HCT116 (cell line): Measurements from ENCODE around the gene SPARCL1. TPM values are rescaled to one million over a fixed set of nuclear protein-coding genes. Genes with fewer than 3 reads are reported as not detected.

ENCODE experiments used
- ATAC-seq: fragments of 200-7000 bp; cut with Tn5 transposase; 2 replicates; pipeline ENCODE4 v1.9.1; 2020; ENCODE audit warnings: mild to moderate bottlenecking, moderate library complexity
- BruUV-seq: library from RNA; stranded (reverse); fragments of 400-500 nt; replicated peaks from 2 replicates; lab custom pipeline; 2021; lab: Mats Ljungman, UMichigan
- CTCF ChIA-PET: fragments of 300-600 bp; sonication (Branson Sonifier 250); formaldehyde crosslinking; loops from one replicate; lab custom pipeline; 2021; ENCODE audit warnings: antibody characterized with exemption; lab: Charles Lee
- POLR2A ChIA-PET: fragments of 300-600, 350-600 bp; sonication (Branson Sonifier 250); formaldehyde crosslinking; loops from one replicate; lab custom pipeline; 2021; ENCODE audit warnings: antibody characterized with exemption; lab: Charles Lee
- RAD21 ChIA-PET, 2 experiments: fragments of 300-600 bp; sonication (Branson Sonifier 250); formaldehyde crosslinking; loops; one replicate each; lab custom pipeline; 2023; ENCODE audit warnings: low total read pairs in 2 of 2; ENCODE audit not compliant: uncharacterized antibody in 2 of 2, unreplicated experiment in 2 of 2, low non-redundant PET in 1 of 2; lab: Charles Lee
- DNase-seq: peaks from one replicate; pipeline ENCODE4 v3.0.0-alpha.2; 2010; ENCODE audit warnings: low read depth, low spot score
- H2AFZ ChIP-seq: fragments of 200-600 bp; shearing (Covaris generic), sonication (generic); 2 replicates; pipeline ENCODE4 v1.6.1; 2017; ENCODE audit warnings: low read depth, mixed run types, mixed read lengths, antibody characterized with exemption, low read length; ENCODE audit not compliant: poor library complexity, severe bottlenecking
- H3K27ac ChIP-seq: 2 replicates; pipeline ENCODE4 v1.5.1; 2012; ENCODE audit warnings: low read depth, low read length
- H3K27me3 ChIP-seq: fragments of 200-600 bp; sonication (generic); 2 replicates; pipeline ENCODE4 v1.6.1; 2016; ENCODE audit warnings: mixed run types, low read length, mixed read lengths; ENCODE audit not compliant: insufficient read depth
- H3K36me3 ChIP-seq, 2 experiments: fragments of 200-500 bp in 1 of 2; fragments of 200-600 bp in 1 of 2; sonication (Bioruptor generic) in 1 of 2; sonication (generic) in 1 of 2; 2 replicates each; pipeline versions ENCODE4 v1.5.1 to v1.6.1; 2014 to 2016; ENCODE audit warnings: low read length in 2 of 2, inconsistent platforms in 1 of 2, mixed read lengths in 1 of 2, mixed run types in 1 of 2; ENCODE audit not compliant: insufficient read depth in 2 of 2, control insufficient read depth in 1 of 2
- H3K4me1 ChIP-seq, 2 experiments: fragments of 200-600 bp in 1 of 2; sonication (generic) in 1 of 2; 2 replicates each; pipeline versions ENCODE4 v1.5.1 to v1.6.1; 2012 to 2017; ENCODE audit warnings: low read length in 2 of 2, inconsistent platforms in 1 of 2, mild to moderate bottlenecking in 1 of 2, mixed read lengths in 1 of 2, mixed run types in 1 of 2, moderate library complexity in 1 of 2; ENCODE audit not compliant: insufficient read depth in 2 of 2, control insufficient read depth in 1 of 2
- H3K4me2 ChIP-seq: fragments of 200-600 bp; sonication (generic); 2 replicates; pipeline ENCODE4 v1.6.1; 2017; ENCODE audit warnings: mixed run types, low read length, mixed read lengths
- H3K4me3 ChIP-seq, 2 experiments: fragments of 200-600 bp in 1 of 2; sonication (generic) in 1 of 2; replicated peaks in 1 of 2; 2 replicates each; pipeline ENCODE4 v1.5.1; 2011 to 2016; ENCODE audit warnings: low read length in 2 of 2, control low read depth in 1 of 2, low read depth in 1 of 2, mild to moderate bottlenecking in 1 of 2, mixed read lengths in 1 of 2, mixed run types in 1 of 2
- H3K79me2 ChIP-seq: fragments of 200-600 bp; sonication (generic); 2 replicates; pipeline ENCODE4 v1.6.1; 2017; ENCODE audit warnings: mild to moderate bottlenecking, mixed run types, low read length, moderate library complexity, mixed read lengths; ENCODE audit not compliant: insufficient read depth
- H3K9ac ChIP-seq: fragments of 200-600 bp; sonication (generic); 2 replicates; pipeline ENCODE4 v1.6.1; 2016; ENCODE audit warnings: low read length, mixed read lengths
- H3K9me2 ChIP-seq: fragments of 200-600 bp; sonication (generic), shearing (Covaris generic); 2 replicates; pipeline ENCODE4 v1.6.1; 2017; ENCODE audit warnings: mixed run types, mild to moderate bottlenecking, moderate library complexity; ENCODE audit not compliant: insufficient read depth
- H3K9me3 ChIP-seq, 2 experiments: fragments of 200-500 bp in 1 of 2; fragments of 200-600 bp in 1 of 2; sonication (Bioruptor generic) in 1 of 2; sonication (generic) in 1 of 2; 2 replicates each; pipeline ENCODE4 v1.6.1; 2014 to 2017; ENCODE audit warnings: low read length in 2 of 2, mixed read lengths in 2 of 2, inconsistent platforms in 1 of 2, low read depth in 1 of 2, mild to moderate bottlenecking in 1 of 2, mixed run types in 1 of 2, moderate library complexity in 1 of 2; ENCODE audit not compliant: control insufficient read depth in 1 of 2, insufficient read depth in 1 of 2
- H4K20me1 ChIP-seq: fragments of 200-600 bp; sonication (generic), shearing (Covaris generic); 2 replicates; pipeline ENCODE4 v1.6.1; 2017; ENCODE audit warnings: mixed run types, mild to moderate bottlenecking, moderate library complexity; ENCODE audit not compliant: insufficient read depth
- CEBPB ChIP-seq: IDR thresholded peaks from 2 replicates; pipeline ENCODE4 v1.6.1; 2012; ENCODE audit warnings: low read depth
- CTCF ChIP-seq, 3 experiments: fragments of 200-600 bp in 1 of 3; sonication (generic) in 1 of 3; IDR thresholded peaks in 2 of 3; conservative IDR thresholded peaks in 1 of 3; 2 replicates each; pipeline ENCODE4 v1.5.1; 2012 to 2017; ENCODE audit warnings: low read depth in 2 of 3, low read length in 2 of 3, antibody characterized with exemption in 1 of 3, borderline replicate concordance in 1 of 3, control low read depth in 1 of 3, mild to moderate bottlenecking in 1 of 3, mixed read lengths in 1 of 3, mixed run types in 1 of 3, moderate library complexity in 1 of 3; ENCODE audit not compliant: insufficient read depth in 1 of 3
- EGR1 ChIP-seq: IDR thresholded peaks from 2 replicates; pipeline ENCODE4 v1.6.1; 2012; ENCODE audit warnings: low read depth
- ELF1 ChIP-seq: IDR thresholded peaks from 2 replicates; pipeline ENCODE4 v1.6.1; 2012; ENCODE audit warnings: low read depth, borderline replicate concordance
- EZH2 ChIP-seq: fragments of 200-600 bp; sonication (generic); IDR thresholded peaks from 2 replicates; pipeline ENCODE4 v1.6.1; 2017; ENCODE audit warnings: antibody characterized with exemption, mixed run types
- EZH2phosphoT487 ChIP-seq: fragments of 200-600 bp; IDR thresholded peaks from 2 replicates; pipeline ENCODE4 v1.6.1; 2018; ENCODE audit warnings: antibody characterized with exemption, borderline replicate concordance
- JUND ChIP-seq: IDR thresholded peaks from 2 replicates; pipeline ENCODE4 v1.6.1; 2012
- MAX ChIP-seq: IDR thresholded peaks from 2 replicates; pipeline ENCODE4 v1.6.1; 2012
- POLR2A ChIP-seq: IDR thresholded peaks from 2 replicates; pipeline ENCODE4 v1.7.0; 2011; ENCODE audit warnings: borderline replicate concordance; ENCODE audit not compliant: insufficient read depth, insufficient read length; ENCODE audit errors: extremely low read depth
- POLR2AphosphoS5 ChIP-seq: IDR thresholded peaks from 2 replicates; pipeline ENCODE4 v1.6.1; 2011; ENCODE audit warnings: mild to moderate bottlenecking, low read depth, low read length, moderate library complexity
- RAD21 ChIP-seq: IDR thresholded peaks from 2 replicates; pipeline ENCODE4 v1.6.1; 2012; ENCODE audit warnings: low read depth, mild to moderate bottlenecking
- SIN3A ChIP-seq: IDR thresholded peaks from 2 replicates; pipeline ENCODE4 v1.6.1; 2012; ENCODE audit warnings: low read depth
- SP1 ChIP-seq: IDR thresholded peaks from 2 replicates; pipeline ENCODE4 v1.6.1; 2012; ENCODE audit warnings: low read depth
- SRF ChIP-seq: IDR thresholded peaks from 2 replicates; pipeline ENCODE4 v1.6.1; 2012; ENCODE audit warnings: low read depth
- TCF7L2 ChIP-seq: IDR thresholded peaks from 2 replicates; pipeline ENCODE4 v1.7.0; 2011; ENCODE audit warnings: borderline replicate concordance, inconsistent platforms; ENCODE audit not compliant: insufficient read depth, insufficient read length; ENCODE audit errors: extremely low read depth
- YY1 ChIP-seq: IDR thresholded peaks from 2 replicates; pipeline ENCODE4 v1.6.1; 2011; ENCODE audit warnings: low read length, low read depth, moderate library complexity, mild to moderate bottlenecking; ENCODE audit not compliant: insufficient replicate concordance; ENCODE audit errors: extremely low read depth
- ZBTB33 ChIP-seq: IDR thresholded peaks from 2 replicates; pipeline ENCODE4 v1.6.1; 2011; ENCODE audit warnings: mild to moderate bottlenecking, low read length, moderate library complexity; ENCODE audit not compliant: insufficient replicate concordance; ENCODE audit errors: extremely low read depth
- ZFX ChIP-seq: fragments of 450-650 bp; IDR thresholded peaks from 2 replicates; pipeline ENCODE4 v1.6.1; 2017
- ZNF274 ChIP-seq: fragments of 200-500 bp; sonication (Bioruptor generic); IDR thresholded peaks from 2 replicates; pipeline ENCODE4 v1.6.1; 2014; ENCODE audit warnings: mild to moderate bottlenecking, low read depth, low read length, inconsistent platforms
- intact Hi-C: fragments of 100-400 bp; cut with micrococcal nuclease; formaldehyde crosslinking; loops from 2 replicates; pipeline ENCODE4 v1.10.0; 2022
- total RNA-seq: library from RNA; stranded (reverse); gene quantifications from one replicate; pipeline ENCODE4 v1.2.1, GENCODE V29; 2021; ENCODE audit not compliant: unreplicated experiment

Gene SPARCL1
- total RNA-seq, 1 experiment from 2014 or later = 0.96 TPM

GRCh38 chr4:87506974-87507701 lies 22.0 kb downstream of the SPARCL1 start:
- Histone ChIP-seq H3K9ac (no peak overlapping the region), H3K36me3 (no peaks in the 10 kb centered on the region), H3K27me3 (no peaks in the 10 kb centered on the region), H3K4me3 (no peak overlapping the region), H3K27ac (no peak overlapping the region), H4K20me1 (no peaks in the 10 kb centered on the region), H3K9me2 (no peaks in the 10 kb centered on the region), H2AFZ (no peak overlapping the region), H3K79me2 (no peaks in the 10 kb centered on the region), H3K4me1 (peaks cover 11 to 12% of the 10 kb centered on the region in 2 experiments), H3K9me3 (no peaks in the 10 kb centered on the region), H3K4me2 (no peak overlapping the region)
- intact Hi-C loops = no loop called here
- no peak for TF ChIP-seq ZNF274
- no peak for TF ChIP-seq SIN3A
- TF ChIP-seq MAX = no peak
- no peak for TF ChIP-seq ZFX
- no peak for TF ChIP-seq YY1
- no peak for TF ChIP-seq RAD21
- no peak for TF ChIP-seq CTCF (IDR thresholded peaks at IDR 0.05 in 2 of 3, conservative IDR thresholded peaks at IDR 0.05 in 1 of 3; ENCODE audit: borderline replicate concordance in 1 of 3, insufficient read depth in 1 of 3, low read depth in 2 of 3, low read length in 2 of 3)
- no peak for TF ChIP-seq ZBTB33
- TF ChIP-seq EZH2phosphoT487 = no peak
- no peak for TF ChIP-seq EZH2
- TF ChIP-seq SRF = no peak
- no peak for TF ChIP-seq JUND
- TF ChIP-seq TCF7L2 = no peak
- no peak for TF ChIP-seq SP1
- TF ChIP-seq POLR2A = no peak
- TF ChIP-seq EGR1 = no peak
- TF ChIP-seq ELF1 = no peak
- no peak for TF ChIP-seq POLR2AphosphoS5
- TF ChIP-seq CEBPB = no peak
- ChIA-PET POLR2A (no interaction called here), CTCF (no interaction called here), RAD21 (no interaction called here)
- DNase-seq (no peak), ATAC-seq (no peak)
- no TSS peak for BruUV-seq
